Heart left ventricle (tissue), 16 donors: Measurements from ENCODE around the gene GRB2. TPM values are rescaled to one million over a fixed set of nuclear protein-coding genes. Genes with fewer than 3 reads are reported as not detected.
"Not testable (repeated sequence)": the region's sequence is repeated elsewhere in the genome, so short reads cannot be mapped to it uniquely, and the experiment has no call there.

Experiments
- ATAC-seq, 4 donors: fragments of 200-7000 bp; cut with Tn5 transposase; one replicate each; pipeline ENCODE4 v1.9.1; 2020 to 2022; ENCODE audit warnings: moderate library complexity in 4 of 4, mild to moderate bottlenecking in 3 of 4, moderate number of reproducible peaks in 1 of 4
- DNase-seq, 5 donors: peaks; one replicate each; pipeline ENCODE4 v3.0.0-alpha.2; 2020
- H3K27ac ChIP-seq, 12 donors: fragments of 200-600 bp; sonication (generic) in 4 of 12; one replicate each; pipeline versions ENCODE4 v1.5.0 to v1.8.0; 2016 to 2022; ENCODE audit warnings: mild to moderate bottlenecking in 2 of 12
- H3K27me3 ChIP-seq, 9 donors: fragments of 200-600 bp; sonication (generic) in 2 of 9; one replicate each; pipeline versions ENCODE4 v1.5.1 to v1.8.0; 2016 to 2022; ENCODE audit warnings: mild to moderate bottlenecking in 3 of 9
- H3K36me3 ChIP-seq, 9 donors: fragments of 200-600 bp; sonication (generic) in 2 of 9; one replicate each; pipeline versions ENCODE4 v1.5.0 to v1.8.0; 2018 to 2022; ENCODE audit warnings: mild to moderate bottlenecking in 2 of 9
- H3K4me1 ChIP-seq, 12 donors: fragments of 200-600 bp; sonication (generic) in 4 of 12; one replicate each; pipeline versions ENCODE4 v1.5.0 to v1.8.0; 2016 to 2022; ENCODE audit warnings: mild to moderate bottlenecking in 3 of 12
- H3K4me3 ChIP-seq, 12 donors: fragments of 200-600 bp; sonication (generic) in 4 of 12; one replicate each; pipeline versions ENCODE4 v1.5.0 to v1.8.0; 2017 to 2022; ENCODE audit warnings: mild to moderate bottlenecking in 9 of 12, moderate library complexity in 4 of 12
- H3K9me3 ChIP-seq, 12 donors: fragments of 200-600 bp; sonication (generic) in 4 of 12; one replicate each; pipeline versions ENCODE4 v1.5.0 to v1.8.0; 2016 to 2022; ENCODE audit warnings: mild to moderate bottlenecking in 1 of 12
- POLR2A ChIP-seq, 2 donors: fragments of 450-650 bp; IDR thresholded peaks; one replicate each; pipeline ENCODE4 v1.6.1; 2017; ENCODE audit warnings: antibody characterized with exemption in 2 of 2, mild to moderate bottlenecking in 2 of 2, moderate library complexity in 2 of 2
- WGBS, 4 donors: extraction: QIAGEN DNeasy Blood & Tissue Kit in 2 of 4; methylation state at CpG; one replicate each; pipeline versions ENCODE4 v1.1.5 to v1.1.7; 2013 to 2018; 5-methylcytosine and 5-hydroxymethylcytosine counted together
- intact Hi-C, 10 donors: fragments of 100-400 bp; cut with DNase I; formaldehyde crosslinking; loops; one replicate each; pipeline versions ENCODE4 v1.11.1 to v1.14.2; 2022
- polyA plus RNA-seq, 2 donors: library from polyadenylated mRNA; stranded (reverse); fragments of 200-250 nt; gene quantifications; one replicate each; pipeline ENCODE4 v1.2.3, GENCODE V29; 2013
- total RNA-seq, 9 donors: library from RNA; depleted of rRNA in 2 of 9; stranded (reverse); fragments of >200 nt in 2 of 9; fragmentation: NEBNext Ultra II Directional in 3 of 9; extraction: Animal tissue kit (Norgen Biotek cat#: 25700) in 3 of 9; gene quantifications; one replicate each; pipeline versions ENCODE4 v1.1.0 to v1.2.4, GENCODE V29; 2016 to 2023
- TF ChIP-seq, protein P1 (sequence below), 12 donors: fragments of 200-600 bp; sonication (generic) in 4 of 12; IDR thresholded peaks; one replicate each; pipeline versions ENCODE4 v1.5.0 to v1.8.0; 2018 to 2022; ENCODE audit warnings: antibody characterized with exemption in 12 of 12, mild to moderate bottlenecking in 5 of 12
- donor health status: ischemic (EF 13 %, LVEDD 7.1; RV severe dilation, severe dysfunction).
- donor health status: healthy with polysubstance abuse.
- donor health status: DM: no; HTN: yes; CAD: no.
- donor health status: DM: no; HTN: no; CAD: no.
- donor health status: ischemic (EF 25% LVEDD 6.9; RV normal size, moderate dysfunction).
- donor health status: ischemic (EF 25% LVEDD 5.7; RV mildly dilated, moderate dysfunction).
- donor health status: healthy.
- donor health status: DM: yes; HTN: yes; CAD: no.
- donor health status: ischemic (EF 35%, LVEDD 5.7; RV mildly dilated, moderate dysfunction).
- donor health status: nonischemic (EF 11% LVEDD 7.7; RV severe dilation, severe dysfunction).
- donor health status: DM: yes; HTN: yes; CAD: no.
- donor health status: PGD.
- donor health status: ischemic (EF 29% LVEDD 5.4; RV normal size, mild dysfunction).
- donor health status: nonischemic (EF 23%, LVEDD 6.1; RV moderate dilation, normal function).

GRB2 gene
- total and polyA plus RNA-seq, 11 donors, result 24.5 to 145 (median 67.7) TPM

DNA sequence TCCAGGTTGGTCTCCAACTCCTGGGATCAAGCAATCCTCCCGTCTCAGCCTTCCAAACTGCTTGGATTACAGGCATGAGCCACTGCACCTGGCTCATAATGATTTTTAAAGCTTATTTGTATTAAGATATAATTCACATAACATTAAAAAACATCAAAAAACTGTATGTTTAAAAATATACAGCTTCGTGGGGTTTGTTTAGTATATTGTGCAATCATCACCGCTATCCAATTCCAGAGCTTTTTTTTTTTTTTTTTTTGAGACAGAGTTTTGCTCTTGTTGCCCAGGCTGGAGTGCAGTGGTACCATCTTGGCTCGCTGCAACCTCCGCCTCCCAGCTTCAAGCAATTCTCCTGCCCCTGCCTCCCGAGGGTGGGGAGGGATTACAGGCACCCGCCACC lies 105.2 kb downstream of the GRB2 start:
- intact Hi-C loops, result no loop called here

DNA sequence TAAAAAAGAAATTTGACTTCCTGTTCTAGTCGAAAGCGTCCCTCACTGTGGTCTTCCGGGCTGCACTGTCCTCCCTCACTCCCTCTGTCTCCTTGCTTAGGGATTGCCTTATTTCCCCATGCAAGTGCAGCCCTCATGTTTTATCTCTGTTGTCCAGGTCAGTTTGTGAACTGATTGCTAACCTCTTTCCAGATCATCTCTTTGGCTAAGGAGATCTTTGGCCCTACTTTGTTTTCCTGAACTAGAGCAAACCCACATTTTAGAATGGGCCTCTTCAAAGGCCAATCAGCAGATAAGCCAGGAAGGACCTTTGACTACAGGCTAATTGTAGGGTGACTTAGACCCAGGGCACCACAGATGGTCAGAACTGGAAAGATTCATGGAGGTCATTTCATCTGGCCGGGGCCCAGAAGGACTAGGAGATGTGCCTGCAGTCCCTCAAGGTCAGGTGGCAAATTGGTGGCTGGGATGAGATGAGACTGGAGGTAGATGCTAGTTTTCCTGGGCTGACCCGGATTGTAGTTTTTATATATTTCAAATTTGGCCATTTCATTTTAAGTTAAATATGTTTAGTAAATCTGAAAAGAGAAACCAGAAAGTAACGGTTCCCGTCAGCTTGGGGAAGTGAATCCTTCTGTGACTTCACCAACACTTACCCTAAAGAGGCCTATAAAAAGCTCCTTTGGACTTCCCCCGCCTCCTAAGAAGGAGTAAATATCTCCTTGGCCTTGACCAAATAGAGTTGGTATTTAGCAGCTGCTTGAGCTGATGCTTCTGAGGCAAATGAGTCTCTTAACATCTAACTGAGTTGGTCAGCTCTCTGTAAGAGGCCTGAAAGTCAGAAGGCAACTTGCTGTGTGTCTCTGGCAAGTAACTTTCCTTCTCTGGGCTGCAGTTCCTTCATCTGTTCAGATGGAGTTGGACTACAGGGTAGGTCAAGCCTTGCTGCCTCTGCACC lies 110.0 kb downstream of the GRB2 start:
- TF ChIP-seq POLR2A (IDR thresholded peaks at IDR 0.05), result no peak
- TF ChIP-seq, protein P1, sequence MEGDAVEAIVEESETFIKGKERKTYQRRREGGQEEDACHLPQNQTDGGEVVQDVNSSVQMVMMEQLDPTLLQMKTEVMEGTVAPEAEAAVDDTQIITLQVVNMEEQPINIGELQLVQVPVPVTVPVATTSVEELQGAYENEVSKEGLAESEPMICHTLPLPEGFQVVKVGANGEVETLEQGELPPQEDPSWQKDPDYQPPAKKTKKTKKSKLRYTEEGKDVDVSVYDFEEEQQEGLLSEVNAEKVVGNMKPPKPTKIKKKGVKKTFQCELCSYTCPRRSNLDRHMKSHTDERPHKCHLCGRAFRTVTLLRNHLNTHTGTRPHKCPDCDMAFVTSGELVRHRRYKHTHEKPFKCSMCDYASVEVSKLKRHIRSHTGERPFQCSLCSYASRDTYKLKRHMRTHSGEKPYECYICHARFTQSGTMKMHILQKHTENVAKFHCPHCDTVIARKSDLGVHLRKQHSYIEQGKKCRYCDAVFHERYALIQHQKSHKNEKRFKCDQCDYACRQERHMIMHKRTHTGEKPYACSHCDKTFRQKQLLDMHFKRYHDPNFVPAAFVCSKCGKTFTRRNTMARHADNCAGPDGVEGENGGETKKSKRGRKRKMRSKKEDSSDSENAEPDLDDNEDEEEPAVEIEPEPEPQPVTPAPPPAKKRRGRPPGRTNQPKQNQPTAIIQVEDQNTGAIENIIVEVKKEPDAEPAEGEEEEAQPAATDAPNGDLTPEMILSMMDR (IDR thresholded peaks at IDR 0.05), result no peak
- Histone ChIP-seq H3K36me3 (no peaks in the 10 kb centered on the region), H3K4me1 (peaks cover 0 to 66% (median 0%) of the 10 kb centered on the region in 12 donors), H3K27ac (peak overlapping the region in 8 of 12 donors; percentile 9 to 95 (median 56)), H3K4me3 (peak overlapping the region in 1 of 12 donors; percentile 13), H3K9me3 (no peaks in the 10 kb centered on the region), H3K27me3 (no peaks in the 10 kb centered on the region)
- DNase-seq, result no peak
- intact Hi-C loops, result no loop called here
- peak in 3 of 4 donors; percentile 52 to 79 (median 68) for ATAC-seq
- WGBS, 4 donors, result 80 to 87% (median 85%) methylated on average over 8 of the region's 8 CpGs

More for the DNA sequence above, 105.2 kb downstream of the GRB2 start:
- Histone ChIP-seq H3K36me3 (no peaks in the 10 kb centered on the region), H3K27ac (no peak overlapping the region), H3K4me1 (peaks cover 0 to 48% (median 0%) of the 10 kb centered on the region in 12 donors), H3K4me3 (no peak overlapping the region), H3K27me3 (no peaks in the 10 kb centered on the region), H3K9me3 (no peaks in the 10 kb centered on the region)
- no peak for DNase-seq
- TF ChIP-seq, protein P1 (IDR thresholded peaks at IDR 0.05), result no peak
- TF ChIP-seq POLR2A (IDR thresholded peaks at IDR 0.05), result no peak
- no peak for ATAC-seq
- WGBS, 4 donors, result 84 to 87% (median 85%) methylated on average over 7 of the region's 7 CpGs

DNA sequence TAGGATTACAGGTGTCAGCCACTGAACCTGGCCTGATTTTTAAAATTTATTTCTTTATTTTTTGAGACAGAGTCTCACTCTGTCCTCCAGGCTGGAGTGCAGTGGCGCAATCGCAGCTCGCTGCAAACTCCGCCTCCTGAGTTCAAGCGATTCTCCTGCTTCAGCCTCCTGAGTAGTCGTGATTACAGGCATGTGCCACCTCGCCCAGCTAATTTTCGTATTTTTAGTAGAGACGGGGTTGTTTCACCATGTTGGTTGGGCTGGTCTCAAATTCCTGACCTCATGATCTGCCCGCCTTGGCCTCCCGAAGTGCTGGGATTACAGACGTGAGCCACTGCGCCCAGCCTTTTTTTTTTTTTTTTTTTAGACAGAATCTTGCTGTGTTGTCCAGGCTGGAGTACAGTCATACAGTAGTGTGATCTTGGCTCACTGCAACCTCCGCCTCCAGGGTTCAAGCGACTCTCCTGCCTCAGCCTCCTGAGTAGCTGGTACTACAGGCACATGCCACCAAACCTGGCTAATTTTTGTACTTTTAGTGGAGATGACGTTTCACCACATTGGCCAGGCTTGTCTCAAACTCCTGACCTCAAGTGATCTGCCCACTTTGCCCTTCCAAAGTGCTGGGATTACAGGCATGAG lies 112.5 kb downstream of the GRB2 start:
- H3K36me3 ChIP-seq, H3K4me3 ChIP-seq, H3K9me3 ChIP-seq, H3K27me3 ChIP-seq, ATAC-seq, intact Hi-C loops: not testable (repeated sequence)
- WGBS, 4 donors, result 76 to 81% (median 79%) methylated on average over 16 of the region's 16 CpGs
- Histone ChIP-seq H3K4me1 (peaks cover 0 to 78% (median 4%) of the 10 kb centered on the region in 12 donors), H3K27ac (peak overlapping the region in 1 of 12 donors; percentile 95)
- peak in 1 of 5 donors; percentile 43 for DNase-seq

DNA sequence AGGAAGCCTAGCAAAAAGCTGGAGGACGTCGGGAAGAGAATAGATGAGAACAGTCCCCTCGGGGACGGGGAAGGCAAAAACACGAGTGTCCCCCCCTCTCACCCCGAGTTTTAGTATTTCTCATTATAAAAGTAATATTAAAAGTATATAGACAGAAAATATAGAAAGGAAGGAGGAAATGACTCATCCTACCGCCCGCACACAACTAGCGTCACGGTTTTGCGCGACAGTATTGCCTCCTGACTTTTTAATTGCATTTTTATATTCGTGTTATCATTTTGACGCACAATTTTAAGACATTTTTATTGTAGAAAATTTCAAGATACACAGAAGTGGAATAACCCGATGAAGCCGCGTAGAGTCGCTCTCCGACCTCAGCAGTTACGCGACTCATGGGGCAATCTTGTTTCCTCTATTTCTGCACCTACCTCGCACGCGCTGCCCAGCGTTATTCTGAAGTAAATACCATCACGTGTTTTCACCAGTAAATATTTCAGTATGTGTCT lies 115.6 kb downstream of the GRB2 start:
- peak in 3 of 4 donors; percentile 21 to 39 (median 34) for ATAC-seq
- no peaks in the 10 kb centered on the region for H3K27me3 ChIP-seq
- H3K4me1 ChIP-seq, result peaks cover 0 to 49% (median 4%) of the 10 kb centered on the region in 12 donors
- H3K9me3 ChIP-seq, result no peaks in the 10 kb centered on the region
- H3K27ac ChIP-seq, result peak overlapping the region; percentile 72 to 95 (median 89)
- peak in 3 of 5 donors; percentile 46 to 68 (median 59) for DNase-seq
- intact Hi-C loops, result loop anchor here in 3 of 10 donors (1.0 to 10.0 kb wide), 3 partner anchors 114 to 225 kb away; partner anchors contain the start of genes CASKIN2 (in 1 of the 3), GRB2 (in 1 of the 3) and TSEN54 (in 1 of the 3)
- H3K4me3 ChIP-seq, result peak overlapping the region; percentile 57 to 96 (median 78)
- peaks cover 0 to 17% (median 11%) of the 10 kb centered on the region in 9 donors for H3K36me3 ChIP-seq
- WGBS, 4 donors, result 4 to 13% (median 7%) methylated on average over 26 of the region's 26 CpGs
- TF ChIP-seq POLR2A (IDR thresholded peaks at IDR 0.05), result no peak
- TF ChIP-seq, protein P1 (IDR thresholded peaks at IDR 0.05), result peak in 5 of 12 donors; percentile 3 to 21 (median 11)
